ENCODE measurements around the gene NDRG2. TPM values are rescaled to one million over a fixed set of nuclear protein-coding genes. Genes with fewer than 3 reads are reported as not detected.

NDRG2 gene
- total and polyA plus RNA-seq, 9 of the 15 experiments (the other 6 are each of a cell fraction or from before 2014, with no cell fraction given) = 10.1 to 105 (median 41.0) TPM

GRCh38 chr14:21018781-21019180 lies 6.1 kb downstream of the NDRG2 start:
- TF ChIP-seq RREB1 (CRISPR knock-in tag; IDR thresholded peaks at IDR 0.05) (no peak), ZBTB7A (IDR thresholded peaks at IDR 0.05; ENCODE audit: borderline replicate concordance, control insufficient read depth, low read depth, low read length) (no peak), ZNF316 (IDR thresholded peaks at IDR 0.05) (no peak), DPF2 (IDR thresholded peaks at IDR 0.05) (no peak), NCOA6 (IDR thresholded peaks at IDR 0.05) (no peak)
- Histone ChIP-seq H3K27me3 (ENCODE audit: control insufficient read depth in 2 of 2, insufficient read depth in 2 of 2, low read length in 2 of 2) (no peaks in the 10 kb centered on the region), H3K36me3 (ENCODE audit: control insufficient read depth, insufficient read depth, low read length) (peaks cover 37% of the 10 kb centered on the region; the same call in 1 of the 3 replicates), H2AFZ (ENCODE audit: low read depth, low read length) (no peak overlapping the region), H3K4me3 (no peak overlapping the region), H3K4me2 (ENCODE audit: insufficient read depth, low read length) (no peak overlapping the region), H3K9ac (ENCODE audit: insufficient read depth in 1 of 2, low read depth in 2 of 2, low read length in 2 of 2) (no peak overlapping the region), H3K4me1 (replicated peaks in 1 of 2; ENCODE audit: control insufficient read depth in 2 of 2, insufficient read depth in 2 of 2, low read length in 2 of 2) (peaks cover 5 to 22% of the 10 kb centered on the region in 2 experiments; a peak in 3 of 5 replicates), H4K20me1 (replicated peaks; ENCODE audit: control insufficient read depth, insufficient read depth, low read length) (no peaks in the 10 kb centered on the region), H3K9me1 (ENCODE audit: control insufficient read depth, insufficient read depth, low read length) (no peaks in the 10 kb centered on the region), H3K9me3 (replicated peaks; ENCODE audit: control insufficient read depth, insufficient read depth, low read depth, low read length) (no peaks in the 10 kb centered on the region), H3K79me2 (ENCODE audit: control insufficient read depth, insufficient read depth, low read length) (peaks cover 10% of the 10 kb centered on the region; the same call in 2 of the 3 replicates), H3K27ac (ENCODE audit: extremely low read depth, low read depth, low read length) (no peak overlapping the region)
- BruUV-seq (replicated peaks) = no TSS peak
- CTCF ChIA-PET (ENCODE audit: low intra/inter-chr PET ratio) = interaction anchor here (0.7 to 1.1 kb wide), 2 partner anchors 21 to 48 kb away, joined by 3 read pairs; no protein-coding TSS in a partner anchor
- no peak for DNase-seq (ENCODE audit: extremely low read depth in 1 of 4, low spot score in 3 of 4)
- FAIRE-seq = no peak
- no peak for ATAC-seq
- POLR2A ChIA-PET = interaction anchor here (1.2 kb wide), 3 partner anchors 13 to 21 kb away, joined by 3 to 4 read pairs (median 3); no protein-coding TSS in a partner anchor
- intact Hi-C loops (cut with micrococcal nuclease) = no loop called here
- in situ Hi-C loops (cut with MboI) = no loop called here
- 90% methylated on average over 3 of the region's 3 CpGs for WGBS (ENCODE audit: insufficient coverage, low coverage, missing lambda C conversion rate)

All from K562 (cell line).